Measurements from ENCODE around the gene TBL1X. TPM values are rescaled to one million over a fixed set of nuclear protein-coding genes. Genes with fewer than 3 reads are reported as not detected.

Gene TBL1X
- total and polyA plus RNA-seq, 2 of the 8 experiments (the other 6 are each of a cell fraction or from before 2014, with no cell fraction given) = 13.3 to 25.6 TPM

DNA sequence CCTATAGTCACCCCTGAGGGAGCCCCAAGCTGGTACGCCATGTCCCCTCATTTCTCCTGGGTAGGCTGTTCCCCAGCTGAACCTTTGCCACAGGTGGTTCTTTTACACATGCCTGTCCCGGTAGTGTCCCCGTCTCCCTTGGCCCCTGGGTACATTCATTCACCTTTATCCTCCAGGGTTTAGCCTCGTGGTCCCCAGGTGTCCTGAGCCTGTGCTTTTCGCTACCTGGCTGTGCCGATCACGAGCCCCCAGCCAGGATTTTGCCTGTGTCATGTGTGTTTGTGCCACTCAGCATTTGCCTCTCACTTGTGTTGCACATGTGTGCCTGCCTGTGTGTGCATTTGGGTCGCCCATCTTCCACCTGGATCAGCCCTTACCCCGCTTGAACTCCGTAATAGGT lies 243.2 kb downstream of the TBL1X start (continued):
- no peak for TF ChIP-seq ATF3 (IDR thresholded peaks at IDR 0.05; ENCODE audit: insufficient read depth, low read depth, low read length)

Data from H1 (cell line).